SK-N-MC (cell line): ENCODE measurements around the gene SNRNP40.

Experiments used
- DNase-seq: peaks from one replicate; pipeline ENCODE4 v3.0.0-alpha.2; 2011; ENCODE audit warnings: low read depth, low spot score
- H3K27ac ChIP-seq: fragments of 200-600 bp; sonication (generic); 2 replicates; pipeline ENCODE4 v1.5.1; 2016; ENCODE audit warnings: mixed run types
- H3K36me3 ChIP-seq: fragments of 200-600 bp; sonication (generic); 2 replicates; pipeline ENCODE4 v1.6.1; 2017; ENCODE audit warnings: antibody characterized with exemption, low read length, mixed read lengths; ENCODE audit not compliant: insufficient read depth
- H3K4me3 ChIP-seq: fragments of 200-600 bp; sonication (generic); 2 replicates; pipeline ENCODE4 v1.5.1; 2016
- H3K9ac ChIP-seq: fragments of 200-600 bp; sonication (generic); 2 replicates; pipeline ENCODE4 v1.8.0; 2017; ENCODE audit warnings: mixed run types, mixed read lengths; ENCODE audit not compliant: insufficient read length
- H3K9me3 ChIP-seq: fragments of 200-600 bp; sonication (generic); 2 replicates; pipeline ENCODE4 v1.6.1; 2017; ENCODE audit warnings: low read depth, mild to moderate bottlenecking, antibody characterized with exemption, low read length, moderate library complexity, mixed read lengths
- EZH2 ChIP-seq: fragments of 200-600 bp; sonication (generic); IDR thresholded peaks from one replicate; pipeline ENCODE4 v1.6.1; 2017; ENCODE audit warnings: antibody characterized with exemption
- FOXP2 ChIP-seq: optimal IDR thresholded peaks from 2 replicates; pipeline ENCODE3; 2011; ENCODE audit warnings: mild to moderate bottlenecking, moderate library complexity; ENCODE audit not compliant: insufficient read depth; ENCODE audit errors: extremely low read length, control extremely low read depth
- POLR2AphosphoS5 ChIP-seq: IDR thresholded peaks from 2 replicates; pipeline ENCODE4 v1.6.1; 2012; ENCODE audit warnings: mild to moderate bottlenecking, low read depth, low read length, borderline replicate concordance

Gene SNRNP40

GRCh38 chr1:31215065-31215570 is 81.5 kb downstream of the SNRNP40 start:
- no peak overlapping the region for H3K27ac ChIP-seq
- no peak overlapping the region for H3K9ac ChIP-seq
- H3K9me3 ChIP-seq: no peaks in the 10 kb centered on the region
- H3K36me3 ChIP-seq: no peaks in the 10 kb centered on the region
- TF ChIP-seq POLR2AphosphoS5 (no peak), FOXP2 (no peak), EZH2 (no peak)
- H3K4me3 ChIP-seq: no peak overlapping the region
- no peak for DNase-seq

GRCh38 chr1:31214316-31215064 is 82.1 kb downstream of the SNRNP40 start:
- Histone ChIP-seq H3K36me3 (no peaks in the 10 kb centered on the region), H3K9ac (no peak overlapping the region), H3K27ac (no peak overlapping the region), H3K4me3 (no peak overlapping the region), H3K9me3 (no peaks in the 10 kb centered on the region)
- TF ChIP-seq EZH2: no peak
- TF ChIP-seq FOXP2: no peak
- no peak for TF ChIP-seq POLR2AphosphoS5
- DNase-seq: no peak
